ENCODE measurements around the gene DIS3L2.

GRCh38 chr2:232170396-232170795 is 208.9 kb downstream of the DIS3L2 start:
- TF ChIP-seq POLR2A (IDR thresholded peaks at IDR 0.05; ENCODE audit: low read depth) (no peak), CTCF (IDR thresholded peaks at IDR 0.05) (no peak), POLR2AphosphoS5 (IDR thresholded peaks at IDR 0.05) (no peak)

All from esophagus muscularis mucosa (tissue), 3 donors.